Right lobe of liver (tissue), 4 donors: ENCODE results near the gene NRIP2.

Experiments
- CTCF ChIP-seq, 4 donors: fragments of 200-600 bp in 3 of 4; fragments of 450-650 bp in 1 of 4; IDR thresholded peaks; one replicate each; pipeline versions ENCODE4 v1.5.1 to v1.8.0; 2016 to 2022; ENCODE audit warnings: antibody characterized with exemption in 4 of 4, mild to moderate bottlenecking in 2 of 4
- POLR2A ChIP-seq: fragments of 450-650 bp; IDR thresholded peaks from one replicate; pipeline ENCODE4 v1.6.1; 2017; ENCODE audit warnings: antibody characterized with exemption, mild to moderate bottlenecking
- donor health status: DM: no; HTN: no; CAD: no.
- donor health status: DM: no; HTN: no; CAD: no.
- donor health status: DM: no; HTN: yes; CAD: no.

DNA sequence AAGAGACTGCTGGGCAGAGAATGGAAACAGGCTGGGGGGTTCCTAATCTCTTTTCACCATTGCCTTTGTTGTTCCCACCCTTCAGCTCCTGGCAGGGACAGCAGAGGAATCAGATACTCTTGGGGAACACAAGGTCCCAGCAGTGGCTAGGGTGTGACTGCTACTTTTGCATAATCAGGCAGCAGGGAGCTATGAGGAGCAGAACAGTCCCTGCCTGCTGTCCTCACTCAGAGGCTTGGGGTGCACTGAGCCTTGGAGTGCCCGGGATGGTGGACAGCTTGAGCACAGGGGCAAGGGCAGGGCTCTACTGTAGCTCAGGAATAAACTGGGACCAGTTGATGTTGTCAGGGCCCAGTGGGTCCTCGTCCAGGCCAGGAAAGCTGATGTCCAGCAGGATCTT, 23.5 kb upstream of the NRIP2 start:
- TF ChIP-seq CTCF (IDR thresholded peaks at IDR 0.05) (no peak), POLR2A (no peak)
